NCI-H1930 (cell line): ENCODE results near the gene DOCK2.
"Not testable (repeated sequence)": the region's sequence is repeated elsewhere in the genome, so short reads cannot be mapped to it uniquely, and the experiment has no call there.

ENCODE experiments used
- DNase-seq, 2 experiments: peaks; one replicate each; lab custom pipeline; 2025; lab: John Stamatoyannopoulos, UW

Gene DOCK2

DNA sequence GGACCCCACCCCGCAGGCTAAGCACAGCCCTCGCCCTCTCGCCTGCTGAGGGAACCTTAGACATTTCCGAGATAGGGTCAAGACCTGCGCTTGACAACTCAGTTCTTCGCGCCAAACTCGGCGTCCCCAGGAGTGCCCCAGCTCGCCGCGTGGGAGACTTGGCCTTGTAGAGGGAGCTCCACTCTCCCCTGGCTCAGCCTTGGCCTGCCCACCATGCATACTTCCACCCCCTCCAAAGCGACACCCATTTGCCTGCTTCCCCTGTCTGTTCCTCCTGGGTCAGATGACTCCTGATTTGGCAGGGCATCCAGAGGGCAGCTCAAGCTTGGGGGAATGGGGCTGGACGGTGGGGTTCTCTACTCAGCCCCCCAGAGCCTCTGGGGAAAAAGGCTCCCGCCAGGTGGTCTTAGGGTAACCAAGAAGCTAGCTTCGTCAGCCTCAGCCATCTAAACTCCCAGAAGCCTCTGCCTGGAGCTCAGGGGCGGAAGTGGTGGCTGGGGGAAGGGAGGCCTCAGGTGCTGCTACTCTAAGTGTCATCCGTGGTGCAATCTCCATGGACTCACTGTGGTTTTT is 560 bp downstream of the DOCK2 start:
- no peak for DNase-seq

DNA sequence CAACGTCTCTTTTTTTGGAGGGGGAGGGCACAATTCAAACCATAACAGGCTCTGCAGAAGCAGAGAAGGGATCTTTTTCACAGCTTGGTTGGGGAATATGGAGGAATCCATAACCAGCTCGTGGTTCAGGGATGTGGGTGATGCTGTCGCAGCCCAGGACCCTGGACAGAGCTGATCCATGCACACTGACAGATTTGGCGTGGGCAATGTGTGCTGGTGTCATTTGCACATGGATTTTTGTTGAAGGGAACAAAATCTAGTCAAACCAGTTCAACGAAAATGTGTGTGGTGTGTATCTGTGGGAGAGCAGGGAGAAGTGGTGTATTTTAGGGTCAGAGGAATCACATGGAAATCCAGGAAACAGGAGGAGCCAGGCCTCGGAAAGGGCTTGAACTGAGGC is 4.2 kb downstream of the DOCK2 start:
- DNase-seq = no peak

DNA sequence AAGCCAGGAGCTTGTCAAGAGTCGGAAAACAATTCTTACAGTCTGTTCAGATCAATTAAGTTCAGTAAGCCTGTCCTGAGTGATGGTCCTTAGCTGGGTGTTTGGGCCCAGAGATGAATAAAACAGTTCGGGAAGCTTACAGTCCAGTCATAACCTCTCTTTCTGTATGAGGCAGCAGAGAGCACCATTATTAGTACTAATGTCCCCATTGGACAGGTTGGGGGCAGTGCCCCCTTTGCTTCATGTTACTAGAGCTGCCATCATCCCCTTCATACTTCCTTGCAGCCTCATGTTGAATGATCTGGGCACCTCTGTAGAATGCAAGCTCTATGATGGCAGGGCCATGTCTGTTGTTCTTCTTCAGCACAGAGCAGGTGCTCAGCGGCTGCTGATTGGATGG is 9.8 kb downstream of the DOCK2 start:
- no peak for DNase-seq

DNA sequence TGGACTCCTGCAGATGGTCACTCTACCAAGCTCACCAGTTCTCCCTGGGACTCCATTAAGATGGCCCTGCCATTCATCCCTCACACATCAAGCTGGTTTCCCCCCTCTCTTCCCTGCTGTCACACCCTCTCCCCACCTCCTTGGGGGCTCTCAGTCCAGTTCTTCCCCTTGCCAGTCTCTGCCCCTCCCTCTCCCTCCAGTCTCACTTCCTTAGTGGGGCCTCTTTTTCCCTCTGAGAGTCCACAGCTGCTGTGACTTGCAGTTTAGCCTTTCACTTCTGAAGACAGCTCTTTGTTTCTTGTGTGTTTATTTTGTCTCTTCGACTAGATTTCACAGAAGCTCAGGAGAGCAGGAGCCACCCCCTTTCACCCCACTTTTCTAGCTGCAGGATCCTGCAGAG is 10.5 kb downstream of the DOCK2 start:
- no peak for DNase-seq

DNA sequence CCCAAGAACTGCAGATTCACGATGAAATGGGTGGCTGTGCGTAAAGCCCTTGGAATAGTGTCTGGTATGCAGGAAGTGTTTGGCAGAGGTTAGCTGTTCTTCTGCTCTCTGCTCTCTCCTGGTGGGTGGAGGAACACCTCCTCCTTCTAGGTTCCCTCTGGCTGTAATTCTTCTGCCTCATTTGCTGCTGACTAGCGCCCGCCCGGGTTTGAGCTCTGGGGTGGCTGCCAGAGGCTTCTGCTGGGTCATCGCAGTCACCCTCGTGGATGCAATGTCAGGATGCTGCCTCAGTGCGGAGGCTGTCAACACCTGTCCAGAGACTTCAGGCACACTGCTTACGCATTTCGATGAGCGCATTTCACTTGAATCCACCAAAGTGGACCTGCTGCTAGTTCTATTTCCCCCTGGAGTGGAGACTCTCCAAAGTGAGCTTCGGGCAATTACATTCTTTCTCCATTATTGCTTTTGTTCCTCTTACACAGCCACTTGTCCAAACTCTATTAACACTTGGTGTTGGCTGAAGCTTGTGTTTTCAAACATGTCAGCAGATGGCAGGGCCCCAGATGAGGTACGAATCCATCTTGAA is 11.7 kb downstream of the DOCK2 start:
- DNase-seq = no peak

DNA sequence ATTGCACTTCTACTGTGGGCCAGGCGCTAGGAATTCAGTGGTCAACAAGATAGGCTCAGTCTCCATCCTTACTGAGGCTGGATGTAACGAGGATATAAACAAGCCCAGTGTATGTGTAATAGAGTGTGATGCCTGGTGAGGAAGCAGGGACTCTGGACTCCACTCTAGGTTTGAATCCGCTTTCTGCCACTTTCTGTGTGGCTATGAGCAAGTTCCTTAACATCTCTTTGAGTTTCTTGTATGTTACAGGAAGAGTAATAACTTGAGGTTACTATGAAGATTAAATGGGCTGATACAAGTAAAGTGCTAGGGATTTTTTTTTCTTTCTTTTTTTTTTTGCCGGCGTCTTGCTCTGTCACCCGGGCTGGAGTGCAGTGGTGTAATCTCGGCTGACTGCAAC is 12.4 kb downstream of the DOCK2 start:
- no peak for DNase-seq

DNA sequence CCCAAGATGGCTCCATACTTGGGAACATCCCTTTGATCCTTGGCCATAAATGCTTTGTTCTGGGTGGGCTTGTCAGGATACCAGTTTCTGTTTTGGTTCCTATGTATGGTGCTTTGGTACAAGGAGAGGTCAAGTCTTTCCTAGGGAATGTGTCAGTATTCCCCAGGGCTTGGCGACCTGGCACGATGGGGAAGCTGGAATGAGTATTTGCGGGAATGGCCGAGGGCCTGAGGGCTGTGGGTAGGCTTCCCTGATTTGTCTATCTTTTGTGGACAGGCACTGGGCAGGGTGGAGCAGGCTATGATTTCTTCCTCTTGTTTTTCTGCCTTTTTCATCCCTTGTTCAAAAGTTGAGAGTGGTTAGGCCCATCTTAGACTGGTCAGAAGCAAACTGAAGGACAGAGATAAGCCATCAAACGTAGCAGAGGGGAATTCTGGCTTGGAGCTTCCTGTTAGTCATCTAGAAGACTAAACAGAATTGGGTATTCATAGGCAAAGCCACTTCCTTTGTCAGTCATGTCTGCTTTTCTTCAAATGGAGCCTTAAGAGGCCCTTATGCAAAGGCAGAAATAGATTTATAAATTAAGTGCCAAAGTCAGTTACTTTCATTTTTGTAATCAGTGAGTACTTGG is 13.7 kb downstream of the DOCK2 start:
- DNase-seq = no peak

DNA sequence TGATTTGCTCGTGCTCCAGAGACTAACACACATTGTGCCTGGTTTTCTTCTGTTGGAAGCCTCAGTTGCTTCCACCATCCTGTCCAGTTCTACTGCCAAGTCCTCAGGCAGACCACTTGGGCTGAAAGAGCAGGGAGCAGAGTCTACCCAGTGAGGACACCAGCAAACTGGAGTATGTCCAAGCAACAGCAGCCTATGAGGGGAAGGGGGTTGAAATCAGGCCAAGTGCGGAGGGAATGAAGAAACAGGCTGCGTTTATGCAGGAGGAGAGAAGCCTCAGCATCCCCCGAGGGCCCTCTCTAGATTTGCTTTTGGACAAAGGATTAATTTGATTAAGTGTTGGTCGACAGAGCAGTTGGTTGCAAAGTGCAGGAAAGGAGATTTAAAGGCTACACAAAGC is 14.5 kb downstream of the DOCK2 start:
- no peak for DNase-seq

DNA sequence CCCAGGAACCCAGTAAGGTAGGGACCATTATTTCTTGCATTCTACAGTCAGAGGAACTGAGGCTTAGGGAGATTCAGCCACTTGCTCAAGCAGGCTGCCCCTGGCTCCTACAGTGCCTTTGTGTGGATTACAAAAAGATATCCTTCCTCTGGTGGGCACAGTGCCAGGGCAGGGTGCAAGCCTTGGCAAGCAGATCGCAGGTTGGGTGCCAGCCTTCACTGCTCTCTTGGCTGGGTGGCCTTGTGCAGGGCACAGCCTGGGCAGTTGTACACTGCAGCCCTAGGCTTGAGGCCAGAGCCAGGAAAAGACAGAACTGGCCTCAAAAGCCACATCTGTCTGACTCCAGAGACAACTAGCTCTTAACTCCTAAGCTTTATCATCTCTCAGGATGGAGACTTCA is 15.0 kb downstream of the DOCK2 start:
- no peak for DNase-seq

DNA sequence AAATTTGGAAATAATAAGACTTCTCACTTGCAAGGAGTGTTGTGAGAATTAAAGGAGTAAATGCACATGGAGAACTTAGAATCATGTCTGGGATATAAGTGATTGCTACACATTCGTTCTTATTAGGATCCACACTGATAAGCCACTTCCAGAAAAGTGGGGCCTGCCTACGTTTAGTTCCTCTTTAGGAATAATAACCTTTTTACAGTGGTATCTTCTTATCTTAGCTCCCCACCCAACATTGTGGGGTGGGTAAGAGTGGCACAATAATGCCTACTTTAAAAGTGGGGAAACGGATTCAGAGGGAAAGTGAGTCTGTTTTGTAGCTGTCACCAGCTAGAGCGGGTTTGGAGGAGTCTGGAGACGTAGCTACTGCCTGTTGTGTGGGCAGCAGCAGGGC is 16.0 kb downstream of the DOCK2 start:
- no peak for DNase-seq

DNA sequence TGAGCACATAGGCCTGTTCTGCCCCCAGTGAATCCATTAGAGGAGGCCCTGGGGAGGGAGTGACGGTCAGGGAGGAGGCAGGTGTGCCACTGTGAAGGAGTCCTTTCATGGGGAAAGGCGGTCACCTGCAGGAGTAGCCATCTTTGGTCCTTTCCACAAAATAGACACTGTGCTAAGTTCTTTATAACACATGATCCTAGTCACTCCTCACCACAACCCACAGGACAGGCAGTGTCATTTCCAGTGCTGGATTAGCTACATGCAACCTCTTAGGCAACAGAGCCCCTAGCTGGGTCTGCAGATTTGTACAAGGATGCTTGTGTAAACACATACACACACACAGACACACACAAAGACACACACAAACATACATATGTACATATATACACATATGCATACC is 18.3 kb downstream of the DOCK2 start:
- DNase-seq = no peak

DNA sequence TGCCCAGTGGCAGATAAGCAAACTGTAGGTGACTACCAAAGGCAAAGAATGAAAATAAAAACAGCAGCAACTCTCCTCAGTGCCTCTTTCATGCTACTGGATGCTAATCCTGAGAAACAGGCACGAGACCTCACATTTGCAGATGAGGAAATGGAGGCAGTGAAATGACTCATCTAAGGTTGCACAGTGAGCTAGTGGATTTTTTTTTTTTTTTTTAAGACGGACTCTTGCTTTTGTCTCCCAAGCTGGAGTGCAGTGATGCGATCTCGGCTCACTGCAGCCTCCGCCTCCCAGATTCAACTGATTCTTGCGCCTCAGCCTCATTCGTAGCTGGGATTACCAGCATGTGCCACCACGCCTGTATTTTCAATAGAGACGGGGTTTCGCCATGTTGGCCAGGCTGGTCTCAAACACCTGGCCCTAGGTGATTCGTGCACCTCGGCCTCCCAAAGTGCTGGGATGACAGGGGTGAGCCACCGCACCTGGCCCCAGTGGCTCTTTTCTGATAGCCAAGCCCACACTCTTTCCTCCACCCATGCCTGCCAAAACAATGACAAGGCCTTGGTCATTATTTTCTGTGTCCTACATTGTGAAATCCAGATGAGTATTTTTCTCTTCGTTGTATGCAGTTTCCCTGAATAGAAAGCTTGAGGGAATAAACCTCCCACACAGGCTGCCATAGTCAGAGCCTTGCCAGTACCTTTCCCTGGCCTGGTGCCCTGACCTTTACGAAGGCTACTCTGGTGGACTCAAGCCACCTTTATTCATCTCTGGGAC is 19.2 kb downstream of the DOCK2 start:
- DNase-seq = no peak

DNA sequence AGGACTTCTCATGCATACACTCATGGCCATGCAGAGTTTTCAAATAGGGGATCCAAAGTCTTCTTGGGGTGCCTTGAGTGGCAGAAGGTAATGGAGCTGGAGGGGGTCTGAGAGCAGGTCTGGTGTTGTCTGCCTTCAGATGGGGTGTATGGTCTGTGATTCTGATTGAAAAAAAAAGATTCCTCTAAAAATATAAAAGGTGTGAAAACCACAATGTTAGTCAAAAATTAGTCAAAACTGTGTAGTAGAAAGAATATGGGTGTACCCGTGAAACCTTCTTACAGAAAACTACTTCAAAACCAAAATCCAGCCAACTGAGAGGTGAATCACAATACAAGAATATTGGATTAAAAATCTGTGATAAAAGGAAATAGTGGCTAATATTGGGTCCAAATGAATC is 20.1 kb downstream of the DOCK2 start:
- no peak for DNase-seq

DNA sequence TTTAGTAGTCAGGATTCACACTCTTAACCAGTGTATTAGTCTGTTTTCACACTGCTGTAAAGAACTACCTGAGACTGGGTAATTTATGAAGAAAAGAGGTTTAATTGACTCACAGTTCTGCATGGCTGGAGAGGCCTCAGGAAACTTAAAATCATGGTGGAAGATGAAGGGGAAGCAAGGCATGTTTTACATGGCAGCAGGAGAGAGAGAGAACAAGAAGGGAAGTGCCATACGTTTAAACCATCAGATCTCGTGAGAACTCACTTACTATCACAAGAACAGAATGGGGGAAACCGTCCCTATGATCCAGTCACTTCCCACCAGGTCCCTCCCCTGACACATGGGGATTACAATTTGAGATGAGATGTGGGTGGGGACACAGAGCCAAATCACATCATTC is 25.4 kb downstream of the DOCK2 start:
- DNase-seq = not testable (repeated sequence)

DNA sequence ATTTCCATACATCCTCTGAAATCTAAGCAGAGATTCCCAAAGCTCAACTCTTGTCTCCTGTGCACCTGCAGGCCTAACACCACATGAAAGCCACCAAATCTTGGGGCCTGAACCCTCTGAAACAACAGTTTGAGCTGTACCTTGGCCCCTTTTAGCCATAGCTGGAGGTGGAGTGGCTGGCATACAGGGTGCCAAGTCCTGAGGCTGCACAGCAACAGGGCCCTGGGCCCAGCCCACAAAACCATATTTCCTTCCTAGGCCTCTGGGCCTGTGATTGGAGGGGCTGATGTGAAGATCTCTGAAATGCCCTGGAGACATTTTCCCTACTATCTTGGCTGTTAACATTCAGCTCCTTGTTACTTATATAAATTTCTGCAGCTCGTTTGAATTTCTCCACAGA is 26.5 kb downstream of the DOCK2 start:
- no peak for DNase-seq

DNA sequence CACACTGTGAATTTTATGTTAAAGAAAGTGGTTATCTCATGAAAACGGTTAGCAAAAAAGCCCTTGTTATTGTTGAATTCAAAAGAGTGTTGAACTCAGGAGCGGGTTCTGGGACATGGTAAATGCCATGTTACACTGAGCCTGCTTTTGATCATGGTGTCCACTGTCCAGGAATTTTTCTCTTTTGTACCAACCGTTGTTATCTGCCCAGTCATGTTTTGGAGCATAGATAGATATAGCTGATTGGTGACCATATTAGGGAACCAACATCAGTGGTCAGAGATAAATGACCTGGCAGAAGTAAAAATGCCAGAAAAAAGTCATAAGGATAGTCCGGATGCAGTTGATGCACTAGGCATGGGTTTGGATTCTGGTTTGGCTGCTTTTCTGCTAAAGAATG is 29.3 kb downstream of the DOCK2 start:
- no peak for DNase-seq

DNA sequence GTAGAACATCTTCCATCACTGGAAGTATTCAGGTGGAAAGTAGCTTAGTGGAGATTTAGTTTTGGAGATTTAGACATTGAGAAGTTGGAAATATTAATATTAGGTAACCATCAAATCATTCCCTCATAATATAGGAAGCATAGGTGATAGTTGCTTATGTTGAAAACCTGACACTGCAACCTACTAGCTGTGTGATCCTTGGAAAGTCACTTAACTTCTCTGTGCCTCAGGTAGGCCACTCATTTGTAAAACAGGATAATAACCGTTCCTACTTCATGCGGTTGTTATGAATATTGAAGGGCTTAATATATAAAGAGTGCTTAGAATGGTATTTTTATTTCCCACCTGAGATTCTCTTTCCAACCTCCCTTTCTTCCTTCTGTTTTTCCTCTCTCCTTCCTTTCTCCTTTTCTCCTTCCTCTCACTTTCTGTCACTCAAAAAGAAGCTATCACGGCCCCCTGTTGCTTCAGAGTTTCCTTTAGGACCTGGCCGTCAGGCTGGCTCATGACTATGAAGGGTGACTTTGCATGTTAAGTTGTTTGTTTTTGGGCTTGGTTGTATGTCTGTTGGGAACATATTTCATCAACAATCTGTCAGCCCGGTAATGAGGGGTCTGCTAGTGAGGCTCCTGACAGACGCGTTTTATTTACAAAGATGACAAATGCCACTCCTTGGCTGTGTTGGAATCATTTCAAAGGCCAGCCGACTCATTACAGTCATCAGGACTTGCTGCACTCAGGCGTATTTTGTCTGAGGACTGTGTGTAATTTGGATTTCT is 31.0 kb downstream of the DOCK2 start:
- DNase-seq = no peak

DNA sequence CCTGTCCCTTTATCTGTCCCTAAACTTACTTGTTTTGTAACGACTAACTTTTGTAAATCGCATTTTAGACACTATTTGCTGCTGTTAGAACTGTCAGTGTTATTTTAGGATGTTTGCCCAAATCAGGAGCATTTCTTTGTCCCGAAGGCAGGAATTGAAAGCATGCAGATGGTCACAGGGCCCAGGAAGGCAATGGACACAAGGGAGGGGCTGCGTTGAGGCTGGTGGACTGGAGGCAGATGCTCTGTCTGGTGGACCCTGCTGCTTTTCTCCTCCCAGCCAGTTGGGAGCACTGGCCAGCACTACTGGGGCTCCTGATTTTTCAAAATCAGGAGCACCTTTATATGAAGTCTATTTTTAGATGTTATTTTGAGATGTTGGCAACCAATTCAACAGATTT is 31.7 kb downstream of the DOCK2 start:
- no peak for DNase-seq

DNA sequence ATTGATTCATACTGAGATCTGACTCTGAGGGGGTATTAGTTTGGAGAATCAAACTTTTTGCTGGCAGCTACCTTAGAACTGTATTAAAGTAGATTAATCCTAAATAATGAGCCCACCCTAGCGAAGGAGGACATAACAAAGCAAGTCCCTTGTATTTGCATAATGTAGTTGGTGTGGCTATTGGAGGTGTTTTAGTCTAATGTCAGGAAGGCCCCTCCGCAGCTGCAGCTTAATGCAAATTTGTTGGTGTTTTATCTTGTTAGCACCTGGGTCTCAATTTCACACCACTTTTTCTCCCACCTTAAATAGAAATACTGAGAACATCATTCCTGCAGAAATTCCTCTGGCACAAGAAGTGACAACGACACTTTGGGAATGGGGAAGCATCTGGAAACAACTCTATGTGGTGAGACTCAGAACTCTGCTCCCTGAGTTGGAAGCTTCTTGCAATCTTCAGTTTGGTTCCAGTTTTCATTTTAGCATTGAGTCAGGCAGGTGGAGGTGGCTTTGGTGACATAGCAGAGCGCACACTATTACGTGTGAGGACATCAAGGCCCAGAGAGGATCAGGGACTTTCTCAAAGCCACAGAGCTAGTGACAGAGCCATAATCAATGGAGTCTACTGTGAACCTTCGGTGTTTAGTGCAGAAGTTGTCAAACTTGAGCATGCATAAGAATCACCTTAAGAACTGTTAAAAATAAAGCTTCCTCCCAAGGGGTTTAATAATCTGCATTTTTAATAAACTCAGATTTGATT is 33.9 kb downstream of the DOCK2 start:
- DNase-seq = no peak

DNA sequence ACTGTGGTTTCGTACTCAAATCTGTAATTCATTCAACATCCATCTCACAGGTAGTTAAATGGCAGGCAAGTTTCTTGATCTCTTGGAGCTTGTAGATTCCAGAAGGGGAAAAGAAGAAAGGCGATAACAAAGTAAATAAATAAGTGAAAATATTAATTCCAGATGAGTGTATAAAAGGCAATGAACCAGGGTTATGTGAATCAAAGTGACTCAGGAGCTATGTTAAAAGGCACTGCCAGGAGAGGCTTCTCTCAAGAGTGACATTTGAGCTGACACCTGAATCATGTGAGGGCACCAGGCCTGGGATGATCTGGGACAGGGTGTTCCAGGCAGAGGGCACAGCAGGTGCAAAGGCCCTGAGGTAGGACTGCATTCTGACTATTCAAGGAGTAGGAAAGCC is 45.0 kb downstream of the DOCK2 start:
- DNase-seq = no peak

DNA sequence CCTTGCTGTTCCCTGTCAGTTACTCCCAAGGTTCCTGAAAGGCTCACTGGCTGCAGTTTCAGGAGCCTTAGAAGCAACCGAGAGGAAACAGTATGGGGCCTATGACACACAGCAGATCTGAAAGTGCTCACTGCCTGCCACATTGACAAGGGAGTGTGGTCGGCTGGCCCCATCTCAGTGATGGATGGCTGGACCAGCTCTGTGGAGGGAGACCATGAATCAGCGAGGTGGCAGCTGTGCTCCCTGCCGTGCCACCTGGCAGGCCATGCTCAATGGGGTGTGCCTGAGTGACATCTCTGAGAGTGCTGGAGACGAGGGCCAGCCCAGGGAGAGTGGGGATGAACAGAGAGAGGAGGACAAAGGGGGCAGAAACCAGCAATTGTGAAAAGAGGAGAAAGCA is 49.1 kb downstream of the DOCK2 start:
- no peak for DNase-seq

DNA sequence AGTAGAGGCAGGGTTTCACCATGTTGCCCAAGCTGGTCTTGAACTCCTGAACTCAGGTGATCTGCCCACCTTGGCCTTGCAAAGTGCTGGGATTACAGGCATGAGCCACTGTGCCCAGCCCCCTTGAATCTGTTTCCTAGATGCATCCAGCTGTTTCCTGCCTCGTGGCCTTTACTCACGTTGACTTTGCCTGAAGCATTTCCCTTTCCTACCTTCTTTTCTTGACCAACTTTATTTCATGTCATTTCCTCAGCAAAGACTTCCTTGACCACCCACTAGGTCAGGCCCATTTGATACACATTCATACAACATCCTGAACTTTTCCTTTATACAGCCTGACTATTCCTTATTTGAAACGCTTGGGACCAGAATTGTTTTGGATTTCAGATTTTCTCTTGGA is 51.0 kb downstream of the DOCK2 start:
- DNase-seq = no peak
